Breast epithelium (tissue), 3 donors: ENCODE measurements around the gene SETBP1.

Experiments used
- CTCF ChIP-seq, 3 donors: fragments of 450-650 bp; IDR thresholded peaks; one replicate each; pipeline ENCODE4 v1.5.1; 2016 to 2017; ENCODE audit warnings: antibody characterized with exemption in 3 of 3, mild to moderate bottlenecking in 3 of 3, moderate library complexity in 3 of 3
- POLR2A ChIP-seq: fragments of 450-650 bp; IDR thresholded peaks from one replicate; pipeline ENCODE4 v1.6.1; 2016; ENCODE audit warnings: antibody characterized with exemption, mild to moderate bottlenecking, moderate library complexity
- POLR2AphosphoS5 ChIP-seq, 3 donors: sonication (generic); formaldehyde crosslinking; IDR thresholded peaks; one replicate each; pipeline ENCODE4 v1.6.1; 2017; ENCODE audit warnings: antibody characterized with exemption in 3 of 3

GRCh38 chr18:44954257-44954656 lies 273.6 kb downstream of the SETBP1 start:
- TF ChIP-seq POLR2A, result no peak
- no peak for TF ChIP-seq CTCF (IDR thresholded peaks at IDR 0.05)
- TF ChIP-seq POLR2AphosphoS5 (IDR thresholded peaks at IDR 0.05), result no peak
